ENCODE data around the gene UQCRC1. TPM values are rescaled to one million over a fixed set of nuclear protein-coding genes. Genes with fewer than 3 reads are reported as not detected.

UQCRC1 gene
- total and polyA plus RNA-seq, 2 of the 8 experiments (the other 6 are each of a cell fraction or from before 2014, with no cell fraction given) = 310 to 720 TPM

DNA sequence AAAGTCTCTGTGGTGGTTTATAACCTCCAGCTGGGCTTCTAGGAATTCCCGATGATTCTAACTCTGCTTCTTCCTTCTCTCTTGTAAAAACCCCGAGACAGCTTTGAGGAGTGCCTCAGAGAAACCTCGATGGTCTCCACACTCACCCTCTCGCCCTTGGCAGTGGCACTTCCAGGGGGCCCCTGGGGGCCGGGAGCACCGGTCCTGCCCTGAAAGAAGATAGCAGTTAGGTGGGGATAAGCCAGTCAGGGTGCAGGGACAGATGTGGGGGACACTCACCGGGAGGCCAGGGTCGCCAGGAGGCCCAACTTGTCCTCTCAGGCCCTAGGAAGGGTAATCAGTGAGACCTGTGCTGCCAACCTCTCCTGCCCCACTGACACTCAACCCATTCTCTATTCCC, 24.0 kb downstream of the UQCRC1 start:
- Histone ChIP-seq H3K27me3 (replicated peaks in 1 of 4; ENCODE audit: control insufficient read depth in 3 of 4, extremely low read depth in 1 of 4, insufficient read depth in 3 of 4, low read length in 3 of 4) (no peaks in the 10 kb centered on the region), H3K36me3 (ENCODE audit: control insufficient read depth in 2 of 4, insufficient read depth in 4 of 4, low read length in 3 of 4) (0 out of 8 replicates have a peak, but pooled peaks cover 0 to 2% (median 0%) of the 10 kb centered on the region in 4 experiments), H2BK12ac (ENCODE audit: low read depth, low read length) (no peak overlapping the region), H3K4me1 (replicated peaks in 1 of 4; ENCODE audit: control insufficient read depth in 3 of 4, insufficient read depth in 4 of 4, low read length in 3 of 4) (peaks cover 0 to 6% (median 0%) of the 10 kb centered on the region in 4 experiments; a peak in 1 of 7 replicates), H3K27ac (ENCODE audit: low read depth, low read length) (no peak overlapping the region), H4K20me1 (replicated peaks in 1 of 2; ENCODE audit: control insufficient read depth in 1 of 2, insufficient read depth in 2 of 2, low read length in 2 of 2) (no peaks in the 10 kb centered on the region), H3K79me2 (ENCODE audit: control insufficient read depth in 1 of 2, insufficient read depth in 2 of 2, low read length in 2 of 2) (no peaks in the 10 kb centered on the region), H3K56ac (replicated peaks; ENCODE audit: insufficient read length, low read depth, low read length) (no peak overlapping the region), H2BK5ac (ENCODE audit: low read depth, low read length) (no peak overlapping the region), H4K8ac (ENCODE audit: extremely low read depth, insufficient read depth, low read length) (no peak overlapping the region), H3K23ac (ENCODE audit: insufficient read length) (no peak overlapping the region), H4K91ac (replicated peaks; ENCODE audit: insufficient read length, low read length) (no peak overlapping the region), H3K9ac (replicated peaks in 1 of 4; ENCODE audit: extremely low read depth in 1 of 4, low read depth in 3 of 4, low read length in 3 of 4) (no peak overlapping the region), H3K79me1 (ENCODE audit: low read depth, low read length) (no peaks in the 10 kb centered on the region), H3K18ac (ENCODE audit: extremely low read depth, low read length) (no peak overlapping the region), H3K14ac (ENCODE audit: insufficient read length) (no peak overlapping the region), H3K4ac (replicated peaks; ENCODE audit: insufficient read length, low read depth, low read length) (no peak overlapping the region), H2AFZ (ENCODE audit: low read length) (no peak overlapping the region), H3K9me3 (ENCODE audit: insufficient read depth in 2 of 2, low read depth in 1 of 2, low read length in 1 of 2) (no peaks in the 10 kb centered on the region), H4K5ac (ENCODE audit: insufficient read length, low read depth, low read length) (no peak overlapping the region), H2AK5ac (ENCODE audit: low read depth, low read length) (no peak overlapping the region), H2BK120ac (replicated peaks; ENCODE audit: low read depth, low read length) (no peak overlapping the region), H2BK15ac (ENCODE audit: low read length) (no peak overlapping the region), H3K4me2 (ENCODE audit: insufficient read depth in 1 of 2, low read depth in 2 of 2, low read length in 2 of 2) (no peak overlapping the region), H3K4me3 (ENCODE audit: extremely low read depth in 1 of 4, insufficient read depth in 2 of 4, low read depth in 3 of 4, low read length in 4 of 4) (no peak overlapping the region), H2BK20ac (ENCODE audit: low read length) (no peak overlapping the region), H3K23me2 (ENCODE audit: low read depth, low read length) (no peaks in the 10 kb centered on the region)
- TF ChIP-seq ZNF274 (IDR thresholded peaks at IDR 0.05; ENCODE audit: borderline replicate concordance, extremely low read depth, low read length) (no peak), SUZ12 (IDR thresholded peaks at IDR 0.05; ENCODE audit: low read length) (no peak), BACH1 (IDR thresholded peaks at IDR 0.05; ENCODE audit: low read length) (no peak), TCF12 (IDR thresholded peaks at IDR 0.05; ENCODE audit: low read depth, low read length) (no peak), CREB1 (IDR thresholded peaks at IDR 0.05) (no peak)
- 89% methylated on average over 8 of the region's 8 CpGs; no CpG with 5 or more reads in 1 of the 2 experiments for WGBS, 2 experiments (ENCODE audit: extremely low coverage in 1 of 2, insufficient coverage in 1 of 2, insufficient read length in 1 of 2, insufficient replicate concordance in 2 of 2, low coverage in 1 of 2, low lambda C conversion rate in 2 of 2, missing lambda C conversion rate in 1 of 2)
- ChIA-PET POLR2A (ENCODE audit: partially characterized antibody) (interaction anchor here (1.5 kb wide), 1 partner anchor 9 kb away, joined by 3 read pairs; no protein-coding TSS in a partner anchor), CTCF (ENCODE audit: partially characterized antibody) (no interaction called here)
- no peak for FAIRE-seq
- no peak for DNase-seq (ENCODE audit: low read depth in 1 of 2, low spot score in 2 of 2)

Data from H1 (cell line).